Thymus (tissue), 14 donors: ENCODE results near the gene ATP6AP1. TPM values are rescaled to one million over a fixed set of nuclear protein-coding genes. Genes with fewer than 3 reads are reported as not detected.

ENCODE experiments used
- DNase-seq, 9 donors: peaks; one replicate each; pipeline ENCODE4 v3.0.0-alpha.2; 2013; ENCODE audit warnings: low spot score in 9 of 9, low read depth in 6 of 9, missing footprints in 1 of 9
- H3K27ac ChIP-seq, 2 donors: one replicate each; pipeline ENCODE4 v1.5.1; 2013; ENCODE audit warnings: control low read depth in 1 of 2, low read depth in 1 of 2, low read length in 1 of 2, mild to moderate bottlenecking in 1 of 2, moderate library complexity in 1 of 2
- H3K27me3 ChIP-seq, 2 donors: one replicate each; pipeline ENCODE4 v1.5.1; 2013; ENCODE audit warnings: low read length in 1 of 2; ENCODE audit not compliant: control insufficient read depth in 2 of 2, insufficient read depth in 1 of 2
- H3K36me3 ChIP-seq, 2 donors: one replicate each; pipeline ENCODE4 v1.5.1; 2013; ENCODE audit warnings: low read length in 1 of 2, mild to moderate bottlenecking in 1 of 2, moderate library complexity in 1 of 2; ENCODE audit not compliant: control insufficient read depth in 2 of 2, insufficient read depth in 2 of 2
- H3K4me1 ChIP-seq, 2 donors: one replicate each; pipeline ENCODE4 v1.5.1; 2013; ENCODE audit warnings: low read length in 2 of 2; ENCODE audit not compliant: control insufficient read depth in 2 of 2, insufficient read depth in 2 of 2
- H3K4me3 ChIP-seq, 2 donors: one replicate each; pipeline ENCODE4 v1.5.1; 2013; ENCODE audit warnings: low read length in 2 of 2, control low read depth in 1 of 2, mild to moderate bottlenecking in 1 of 2
- H3K9me3 ChIP-seq, 2 donors: one replicate each; pipeline ENCODE4 v1.5.1; 2013; ENCODE audit warnings: low read length in 1 of 2, mild to moderate bottlenecking in 1 of 2; ENCODE audit not compliant: control insufficient read depth in 2 of 2, insufficient read depth in 1 of 2
- WGBS: extraction: QIAGEN DNeasy Blood & Tissue Kit; methylation state at CpG from one replicate; pipeline ENCODE4 v1.1.7; 2013; 5-methylcytosine and 5-hydroxymethylcytosine counted together
- long read RNA-seq, 10 donors: transcript quantifications; one replicate each; lab custom pipeline, GENCODE V29; 2026
- polyA plus RNA-seq: library from polyadenylated mRNA; stranded (reverse); fragments of 200-250 nt; gene quantifications from one replicate; pipeline ENCODE4 v1.2.3, GENCODE V29; 2013
- total RNA-seq: library from RNA; stranded (reverse); fragments of 120-200 nt; gene quantifications from one replicate; pipeline ENCODE4 v1.2.4, GENCODE V29; 2013
- donor health status: healthy.

Gene ATP6AP1
- total RNA-seq (26.6 TPM), polyA plus RNA-seq (53.7 TPM)
- long read RNA-seq, donor 1, partial matches to known transcripts: 0 of 3 reads
- long read RNA-seq, donor 1, other reads (novel, unspliced or antisense): 0 of 3 reads
- long read RNA-seq, donor 2, transcript ATP6AP1-201 (10 exons, 2,099 nt): major isoform, 30 of 30 reads
- long read RNA-seq, donor 2, partial matches to known transcripts: 0 of 30 reads
- long read RNA-seq, donor 2, other reads (novel, unspliced or antisense): 0 of 30 reads
- long read RNA-seq, donor 3, transcript ATP6AP1-201 (10 exons, 2,099 nt): major isoform, 28 of 35 reads
- long read RNA-seq, donor 3, partial matches to known transcripts: 6 of 35 reads
- long read RNA-seq, donor 3, other reads (novel, unspliced or antisense): 0 of 35 reads
- long read RNA-seq, donor 4, transcript ATP6AP1-201 (10 exons, 2,099 nt): major isoform, 8 of 17 reads
- long read RNA-seq, donor 4, partial matches to known transcripts: 9 of 17 reads
- long read RNA-seq, donor 4, other reads (novel, unspliced or antisense): 0 of 17 reads
- long read RNA-seq, donor 5, transcript ATP6AP1-201 (10 exons, 2,099 nt): major isoform, 31 of 36 reads
- long read RNA-seq, donor 5, partial matches to known transcripts: 5 of 36 reads
- long read RNA-seq, donor 5, other reads (novel, unspliced or antisense): 0 of 36 reads
- long read RNA-seq, donor 6, transcript ATP6AP1-201 (10 exons, 2,099 nt): major isoform, 20 of 21 reads
- long read RNA-seq, donor 6, partial matches to known transcripts: 0 of 21 reads
- long read RNA-seq, donor 6, other reads (novel, unspliced or antisense): 0 of 21 reads
- long read RNA-seq, donor 7, transcript ATP6AP1-201 (10 exons, 2,099 nt): major isoform, 22 of 44 reads
- long read RNA-seq, donor 7, partial matches to known transcripts: 22 of 44 reads
- long read RNA-seq, donor 7, other reads (novel, unspliced or antisense): 0 of 44 reads
- long read RNA-seq, donor 8, transcript ATP6AP1-201 (10 exons, 2,099 nt): major isoform, 8 of 15 reads
- long read RNA-seq, donor 8, partial matches to known transcripts: 7 of 15 reads
- long read RNA-seq, donor 8, other reads (novel, unspliced or antisense): 0 of 15 reads
- long read RNA-seq, donor 9, transcript ATP6AP1-201 (10 exons, 2,099 nt): major isoform, 10 of 10 reads
- long read RNA-seq, donor 9, partial matches to known transcripts: 0 of 10 reads
- long read RNA-seq, donor 9, other reads (novel, unspliced or antisense): 0 of 10 reads
- long read RNA-seq, donor 10, transcript ATP6AP1-201 (10 exons, 2,099 nt): major isoform, 17 of 30 reads
- long read RNA-seq, donor 10, partial matches to known transcripts: 13 of 30 reads
- long read RNA-seq, donor 10, other reads (novel, unspliced or antisense): 0 of 30 reads

GRCh38 chrX:154428176-154429171 is at the start of gene ATP6AP1:
Gene ATP6AP1, plus strand, starts transcription at chrX:154428677. Its CDS starts 16 bp downstream, at chrX:154428693.
- H3K9me3 ChIP-seq: peaks cover 0 to 8% of the 10 kb centered on the region in 2 donors
- peak within 1 kb of the TSS; percentile 47 to 60 for H3K4me3 ChIP-seq
- 9% methylated on average over 87 of the region's 87 CpGs for WGBS
- H3K4me1 ChIP-seq: peaks cover 3 to 18% of the 10 kb centered on the region in 2 donors
- H3K27ac ChIP-seq: peak within 1 kb of the TSS; percentile 17 to 31
- peak in 8 of 9 donors; percentile 61 to 92 (median 78) for DNase-seq
- no peaks in the 10 kb centered on the region for H3K27me3 ChIP-seq
- peaks cover 12 to 21% of the 10 kb centered on the region in 2 donors for H3K36me3 ChIP-seq

- Histone ChIP-seq H3K4me1 (peaks cover 8 to 28% of the 10 kb centered on the region in 2 donors), H3K9me3 (peaks cover 0 to 20% of the 10 kb centered on the region in 2 donors), H3K36me3 (peaks cover 0 to 3% of the 10 kb centered on the region in 2 donors), H3K27ac (peak within 1 kb of the TSS; percentile 93 to 95), H3K27me3 (peaks cover 8 to 17% of the 10 kb centered on the region in 2 donors), H3K4me3 (peak within 1 kb of the TSS; percentile 59 to 70)
- under 1% methylated on average over 99 of the region's 103 CpGs for WGBS
- DNase-seq: peak; percentile 84 to 97 (median 93)
Observed at GRCh38 chrX:154378799-154379568, 49.5 kb upstream of the ATP6AP1 start, which contains the start of gene EMD. Gene EMD, plus strand, starts transcription at chrX:154379295. Its CDS starts 190 bp downstream, at chrX:154379485.

- Histone ChIP-seq H3K4me1 (peaks cover 8 to 25% of the 10 kb centered on the region in 2 donors), H3K27ac (peak overlapping the region; percentile 86 to 88), H3K36me3 (peaks cover 0 to 3% of the 10 kb centered on the region in 2 donors), H3K4me3 (peak overlapping the region; percentile 59 to 70), H3K27me3 (peaks cover 5 to 13% of the 10 kb centered on the region in 2 donors), H3K9me3 (peaks cover 0 to 17% of the 10 kb centered on the region in 2 donors)
- DNase-seq: no peak
- under 1% methylated on average over 38 of the region's 38 CpGs for WGBS
Observed at GRCh38 chrX:154379569-154379951, 48.9 kb upstream of the ATP6AP1 start.

- H3K4me1 ChIP-seq: peaks cover 8 to 25% of the 10 kb centered on the region in 2 donors
- H3K4me3 ChIP-seq: peak overlapping the region; percentile 59 to 70
- peaks cover 0 to 7% of the 10 kb centered on the region in 2 donors for H3K27me3 ChIP-seq
- H3K27ac ChIP-seq: peak overlapping the region in 1 of 2 donors; percentile 86
- peaks cover 0 to 14% of the 10 kb centered on the region in 2 donors for H3K9me3 ChIP-seq
- H3K36me3 ChIP-seq: peaks cover 0 to 3% of the 10 kb centered on the region in 2 donors
- WGBS: 71% methylated on average over 13 of the region's 13 CpGs
- no peak for DNase-seq
Observed at GRCh38 chrX:154380153-154380552, 48.3 kb upstream of the ATP6AP1 start.

DNA sequence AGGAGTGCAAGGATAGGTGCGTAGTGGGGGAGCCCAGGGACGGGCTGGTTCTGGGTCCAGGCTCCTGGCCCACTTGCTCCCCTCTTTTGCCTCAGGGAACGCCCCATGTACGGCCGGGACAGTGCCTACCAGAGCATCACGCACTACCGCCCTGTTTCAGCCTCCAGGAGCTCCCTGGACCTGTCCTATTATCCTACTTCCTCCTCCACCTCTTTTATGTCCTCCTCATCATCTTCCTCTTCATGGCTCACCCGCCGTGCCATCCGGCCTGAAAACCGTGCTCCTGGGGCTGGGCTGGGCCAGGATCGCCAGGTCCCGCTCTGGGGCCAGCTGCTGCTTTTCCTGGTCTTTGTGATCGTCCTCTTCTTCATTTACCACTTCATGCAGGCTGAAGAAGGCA is 47.7 kb upstream of the ATP6AP1 start:
- 95% methylated on average over 14 of the region's 14 CpGs for WGBS
- Histone ChIP-seq H3K9me3 (peaks cover 0 to 14% of the 10 kb centered on the region in 2 donors), H3K4me1 (peaks cover 8 to 25% of the 10 kb centered on the region in 2 donors), H3K27me3 (peaks cover 0 to 2% of the 10 kb centered on the region in 2 donors), H3K27ac (no peak overlapping the region), H3K36me3 (peaks cover 0 to 3% of the 10 kb centered on the region in 2 donors), H3K4me3 (no peak overlapping the region)
- DNase-seq: no peak

- H3K4me1 ChIP-seq: peaks cover 8 to 25% of the 10 kb centered on the region in 2 donors
- H3K4me3 ChIP-seq: no peak overlapping the region
- DNase-seq: no peak
- peaks cover 0 to 14% of the 10 kb centered on the region in 2 donors for H3K9me3 ChIP-seq
- WGBS: 96% methylated on average over 6 of the region's 6 CpGs
- no peak overlapping the region for H3K27ac ChIP-seq
- H3K36me3 ChIP-seq: peaks cover 0 to 3% of the 10 kb centered on the region in 2 donors
- H3K27me3 ChIP-seq: peaks cover 0 to 2% of the 10 kb centered on the region in 2 donors
Observed at GRCh38 chrX:154381271-154381670, 47.2 kb upstream of the ATP6AP1 start.

DNA sequence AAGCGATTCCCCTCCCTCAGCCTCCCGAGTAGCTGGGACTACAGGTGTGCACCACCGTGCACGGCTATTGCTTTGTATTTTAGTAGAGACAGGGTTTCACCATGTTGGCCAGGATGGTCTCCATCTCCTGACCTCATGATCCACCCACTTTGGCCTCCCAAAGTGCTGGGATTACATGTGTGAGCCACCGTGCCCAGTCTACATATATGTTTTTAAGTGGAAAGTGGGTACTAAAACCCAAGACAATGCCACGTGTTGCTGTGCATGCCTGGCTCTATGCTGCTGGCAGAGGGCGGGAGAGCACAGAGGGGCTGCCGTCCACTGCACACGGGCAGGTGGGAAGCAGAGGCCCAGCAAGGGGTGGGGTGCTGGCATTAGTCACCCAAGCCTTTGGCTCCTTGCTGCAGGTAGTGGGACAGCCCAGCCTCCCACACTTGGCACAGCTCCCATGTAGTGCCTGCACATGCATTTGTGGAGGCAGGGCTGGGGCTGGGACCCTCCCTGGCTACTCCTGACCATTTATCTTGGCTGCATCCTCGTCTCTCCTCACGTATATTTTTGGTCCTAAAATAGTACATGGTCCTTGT is 45.9 kb upstream of the ATP6AP1 start:
- Histone ChIP-seq H3K9me3 (peaks cover 0 to 14% of the 10 kb centered on the region in 2 donors), H3K4me1 (peaks cover 8 to 17% of the 10 kb centered on the region in 2 donors), H3K27me3 (no peaks in the 10 kb centered on the region), H3K36me3 (peaks cover 0 to 3% of the 10 kb centered on the region in 2 donors), H3K27ac (no peak overlapping the region), H3K4me3 (no peak overlapping the region)
- no peak for DNase-seq
- 96% methylated on average over 11 of the region's 11 CpGs for WGBS
